Left hindlimb (tissue), 1 donor: ENCODE data around the gene TMEM95.
"Not testable (repeated sequence)": the region's sequence is repeated elsewhere in the genome, so short reads cannot be mapped to it uniquely, and the experiment has no call there.

Experiments used
- DNase-seq: peaks from one replicate; pipeline ENCODE4 v3.0.0-alpha.2; 2018

The TMEM95 gene

DNA sequence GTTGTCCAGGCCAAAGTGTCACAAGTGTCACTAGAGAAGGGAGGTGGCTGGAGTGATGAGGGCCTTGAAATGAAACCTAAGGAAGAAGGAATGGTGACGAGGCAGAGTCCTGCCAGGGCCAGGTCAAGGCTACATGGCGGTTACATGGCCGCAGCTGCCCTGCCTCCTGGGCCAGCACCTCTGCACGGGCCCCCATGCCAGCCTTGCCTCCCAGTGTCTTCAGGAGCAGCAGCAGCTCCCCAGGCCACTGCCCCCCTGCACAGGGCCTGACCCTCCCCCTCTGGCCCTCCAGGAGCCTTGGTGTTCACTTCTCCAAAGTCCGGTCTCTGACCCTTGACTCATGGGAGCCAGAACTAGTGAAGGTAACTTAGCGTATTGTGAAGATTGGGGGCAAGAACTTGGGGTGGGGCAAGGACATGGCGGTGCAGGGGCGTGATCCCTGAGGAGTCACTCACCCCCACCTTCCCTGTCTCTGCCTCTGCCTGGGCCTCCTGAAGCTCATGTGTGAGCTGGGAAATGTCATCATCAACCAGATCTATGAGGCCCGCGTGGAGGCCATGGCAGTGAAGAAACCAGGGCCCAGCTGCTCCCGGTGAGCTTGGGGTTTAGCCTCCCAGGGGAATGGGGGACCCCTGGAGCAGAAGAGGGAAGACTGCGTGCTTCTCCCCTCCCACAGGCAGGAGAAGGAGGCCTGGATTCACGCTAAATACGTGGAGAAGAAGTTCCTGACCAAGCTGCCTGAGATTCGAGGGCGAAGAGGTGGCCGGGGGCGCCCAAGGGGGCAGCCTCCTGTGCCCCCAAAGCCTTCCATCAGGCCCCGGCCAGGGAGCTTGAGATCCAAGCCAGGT, 7.1 kb upstream of the TMEM95 start:
- DNase-seq: no peak

DNA sequence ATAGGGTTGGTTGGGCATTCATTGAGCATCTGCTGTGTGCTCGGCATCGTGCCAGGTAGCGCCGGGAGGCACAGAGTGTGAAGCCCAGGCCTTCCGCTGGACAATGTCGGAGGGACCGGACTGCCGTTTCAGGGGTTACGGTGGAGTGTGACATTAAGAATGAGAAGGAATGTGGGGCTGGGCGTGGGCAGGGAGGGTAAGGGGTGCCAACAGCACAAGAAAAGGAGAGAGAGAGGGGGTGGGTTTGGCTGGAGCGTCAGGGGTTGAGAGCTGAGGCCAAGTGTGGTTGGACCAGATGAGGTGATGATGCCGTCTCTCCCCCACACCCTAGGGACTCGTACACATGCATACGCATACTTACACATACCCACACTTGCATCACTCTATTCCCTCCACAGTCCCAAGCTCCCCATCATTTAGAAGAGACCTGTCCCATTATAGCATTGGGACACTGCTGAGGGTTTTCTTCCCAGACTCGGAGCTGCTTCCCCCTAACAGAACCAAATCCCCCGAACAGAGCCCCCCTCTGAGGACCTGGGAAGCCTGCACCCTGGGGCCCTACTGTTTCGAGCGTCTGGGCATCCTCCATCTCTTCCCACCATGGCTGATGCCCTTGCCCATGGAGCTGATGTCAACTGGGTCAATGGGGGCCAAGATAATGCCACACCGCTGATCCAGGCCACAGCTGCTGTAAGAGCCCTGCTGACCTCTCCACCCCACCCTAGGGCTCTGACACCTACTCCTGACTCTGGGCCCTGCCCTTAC, 6.3 kb upstream of the TMEM95 start:
- no peak for DNase-seq

DNA sequence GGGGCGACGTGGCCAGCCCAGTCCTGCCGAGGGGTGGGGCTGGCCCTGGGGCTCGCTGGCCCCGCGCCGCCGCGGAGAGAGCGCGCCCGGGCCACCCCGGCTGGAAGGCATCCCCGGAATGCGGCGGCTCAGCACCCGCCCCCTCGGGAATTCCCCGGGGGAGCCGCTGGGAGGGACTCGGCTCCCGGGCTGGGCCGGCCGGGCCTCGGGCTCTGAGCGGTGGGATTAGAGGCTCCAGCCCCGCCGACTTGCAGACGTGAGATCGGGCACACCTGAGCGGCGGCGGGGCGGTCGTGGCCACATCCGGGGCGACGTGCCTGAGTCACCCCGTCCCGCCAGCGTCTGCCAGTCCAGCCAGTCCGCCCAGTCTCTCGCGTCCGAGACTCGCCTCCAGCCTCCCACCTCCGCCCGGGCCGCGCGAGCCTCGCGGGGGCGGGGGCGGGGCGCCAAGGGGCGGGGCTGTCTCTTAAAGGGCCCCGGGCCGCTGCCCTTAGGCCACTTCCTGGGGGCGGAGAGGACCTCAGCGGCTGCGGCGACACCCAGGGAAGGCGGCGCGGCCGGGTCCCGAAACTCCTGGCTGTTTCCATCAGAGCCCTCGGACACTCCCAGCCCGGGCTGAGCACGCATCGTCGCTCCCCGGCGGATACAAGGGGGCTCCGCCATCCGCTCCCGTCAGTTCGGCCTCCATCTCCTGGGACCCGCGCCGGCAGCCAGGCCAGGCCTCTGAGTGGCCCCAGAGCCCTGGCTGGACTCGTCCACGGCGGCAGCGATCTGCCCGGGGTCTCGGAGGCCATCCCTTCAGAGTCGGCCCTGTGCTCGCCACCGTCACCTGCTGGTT, 3.1 kb upstream of the TMEM95 start, which contains the start of gene KCTD11:
Gene KCTD11, plus strand, starts transcription at position 498 of the 838 bp plus-strand sequence.
- DNase-seq: peak; percentile 91

DNA sequence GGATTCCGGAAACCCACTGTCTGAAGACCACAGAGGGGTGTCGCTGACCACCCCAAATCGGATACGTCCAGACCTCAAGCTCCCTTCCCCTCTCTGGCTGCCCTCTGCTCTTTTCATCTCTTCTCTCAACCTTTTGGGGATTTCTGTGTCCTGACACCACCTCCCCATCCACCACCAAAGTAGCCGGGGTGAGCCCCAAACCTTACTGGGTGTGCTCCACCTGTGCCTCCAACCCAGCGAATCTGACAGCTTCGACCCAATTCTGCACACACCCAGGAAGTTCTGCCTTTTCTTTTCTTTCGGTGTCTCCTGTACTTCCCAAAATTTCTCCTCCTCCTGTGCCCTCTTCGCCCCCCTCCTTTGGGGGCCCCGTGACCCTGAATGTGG, 2.5 kb upstream of the TMEM95 start:
- DNase-seq: no peak

DNA sequence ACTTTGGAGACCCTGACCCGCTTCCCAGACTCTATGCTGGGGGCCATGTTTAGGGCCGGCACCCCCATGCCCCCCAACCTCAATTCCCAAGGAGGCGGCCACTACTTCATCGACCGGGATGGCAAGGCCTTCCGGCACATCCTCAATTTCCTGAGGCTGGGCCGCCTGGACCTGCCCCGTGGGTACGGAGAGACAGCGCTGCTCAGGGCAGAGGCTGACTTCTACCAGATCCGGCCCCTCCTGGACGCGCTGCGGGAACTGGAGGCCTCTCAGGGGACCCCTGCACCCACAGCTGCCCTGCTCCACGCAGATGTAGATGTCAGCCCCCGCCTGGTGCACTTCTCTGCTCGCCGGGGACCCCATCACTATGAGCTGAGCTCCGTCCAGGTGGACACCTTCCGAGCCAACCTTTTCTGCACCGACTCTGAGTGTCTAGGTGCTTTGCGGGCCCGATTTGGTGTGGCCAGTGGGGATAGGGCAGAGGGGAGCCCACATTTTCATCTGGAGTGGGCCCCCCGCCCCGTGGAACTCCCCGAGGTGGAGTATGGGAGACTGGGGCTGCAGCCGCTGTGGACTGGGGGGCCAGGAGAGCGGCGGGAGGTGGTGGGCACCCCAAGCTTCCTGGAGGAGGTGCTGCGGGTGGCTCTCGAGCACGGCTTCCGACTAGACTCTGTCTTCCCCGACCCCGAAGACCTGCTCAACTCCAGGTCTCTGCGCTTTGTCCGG, 1.9 kb upstream of the TMEM95 start:
- DNase-seq: no peak

DNA sequence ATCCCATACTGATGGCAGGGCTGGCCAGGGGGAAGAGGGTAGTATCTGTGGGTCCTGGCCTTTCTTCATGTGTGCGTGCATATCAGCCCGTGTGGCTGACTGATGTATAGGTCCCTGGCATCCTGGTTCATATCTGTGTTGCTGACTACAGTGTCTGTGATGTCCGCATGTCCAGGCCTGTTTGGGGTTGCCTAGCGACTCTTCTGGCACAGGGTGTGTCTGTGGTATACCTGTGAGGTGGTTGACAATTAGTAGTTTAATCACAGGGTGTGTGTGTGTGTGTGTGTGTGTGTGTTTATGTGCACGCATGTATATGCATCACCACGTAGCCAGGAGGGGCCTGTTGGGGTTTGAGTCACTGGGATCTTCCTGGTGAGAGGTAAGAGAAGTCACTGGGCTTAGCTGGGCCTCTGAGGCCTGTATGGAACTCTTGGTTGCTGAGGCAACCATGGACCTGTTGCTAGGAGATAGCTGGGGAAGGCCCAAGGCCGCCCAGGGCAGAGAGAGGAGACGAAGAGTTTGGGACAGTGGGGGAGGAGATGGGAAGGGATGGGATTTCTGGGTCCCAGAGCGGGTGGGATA, 603 bp upstream of the TMEM95 start:
- DNase-seq: no peak

DNA sequence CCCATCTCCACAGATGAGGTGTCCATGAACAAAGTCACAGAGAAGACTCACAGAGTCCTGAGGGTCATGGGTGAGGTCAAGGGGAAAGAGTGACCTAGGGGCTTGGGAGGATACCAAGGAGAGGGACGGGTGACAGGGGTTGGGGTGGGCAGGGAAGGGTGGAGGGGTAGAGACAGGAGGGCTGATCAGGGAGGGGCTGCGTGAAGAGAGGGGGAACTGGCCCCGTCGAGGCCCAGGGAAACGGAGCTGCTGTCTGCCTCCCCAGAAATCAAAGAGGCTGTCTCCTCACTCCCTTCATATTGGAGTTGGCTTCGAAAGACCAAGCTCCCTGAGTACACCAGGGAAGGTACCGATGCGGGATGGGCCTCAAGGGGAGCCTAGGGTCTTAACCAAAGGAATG, 617 bp downstream of the TMEM95 start:
- no peak for DNase-seq

DNA sequence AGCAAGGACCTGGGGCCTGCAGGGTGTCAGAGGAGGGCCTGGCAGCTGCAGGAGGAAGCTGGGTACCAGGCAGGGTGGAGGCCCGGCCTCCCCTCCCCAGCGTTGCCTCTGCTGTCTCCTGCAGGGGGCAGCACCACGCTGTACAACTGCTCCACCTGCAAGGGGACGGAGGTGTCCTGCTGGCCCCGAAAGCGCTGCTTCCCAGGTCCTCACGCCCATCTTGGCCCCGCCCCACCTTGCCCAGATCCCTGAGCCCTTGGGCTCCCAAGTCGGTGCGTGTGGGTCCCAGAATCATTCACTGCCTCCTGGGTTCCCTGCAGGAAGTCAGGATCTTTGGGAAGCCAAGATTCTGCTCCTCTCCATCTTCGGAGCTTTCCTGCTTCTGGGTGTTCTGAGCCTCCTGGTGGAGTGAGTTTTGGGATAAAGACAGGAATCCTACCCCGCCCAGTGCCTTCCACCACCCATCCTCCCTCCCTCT, 1.2 kb downstream of the TMEM95 start:
- DNase-seq: peak; percentile 83

DNA sequence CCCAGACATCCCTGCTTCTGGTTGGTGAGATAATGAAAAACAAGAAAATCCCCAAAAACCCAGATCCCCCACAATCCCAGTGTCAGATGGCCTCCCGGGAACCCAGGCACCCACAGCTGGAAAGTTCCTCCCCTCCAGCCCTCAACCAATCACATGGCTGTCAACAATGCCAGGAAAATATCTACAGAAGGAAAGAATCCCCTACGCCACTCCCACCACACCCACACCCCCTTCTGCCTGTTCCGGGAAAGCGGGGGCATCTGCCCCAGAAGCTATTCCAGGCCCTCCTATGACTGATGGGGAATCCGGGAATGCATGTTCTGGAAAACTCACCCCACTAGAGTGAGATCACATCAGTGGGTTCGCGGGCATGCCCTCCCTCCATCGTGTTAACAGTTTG, 1.8 kb downstream of the TMEM95 start:
- DNase-seq: peak; percentile 32

DNA sequence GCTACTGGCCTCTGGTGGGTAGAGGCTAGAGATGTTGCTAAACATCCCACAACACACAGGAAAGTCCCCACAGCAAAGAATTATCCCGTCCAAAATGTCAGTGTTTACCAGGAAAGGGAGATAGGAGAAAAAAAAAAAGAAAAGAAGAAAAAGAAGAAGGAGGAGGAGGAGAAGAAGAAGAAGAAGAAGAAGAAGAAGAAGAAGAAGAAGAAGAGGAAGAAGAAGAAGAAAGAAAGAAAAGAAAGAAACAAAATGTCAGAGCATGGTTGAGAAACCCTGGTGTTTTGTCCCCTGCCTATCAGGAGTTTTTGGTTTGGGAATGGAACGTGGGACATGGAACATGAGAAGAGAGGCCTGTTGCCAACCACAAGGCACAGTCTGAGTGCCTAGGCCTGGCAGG, 2.4 kb downstream of the TMEM95 start:
- no peak for DNase-seq

DNA sequence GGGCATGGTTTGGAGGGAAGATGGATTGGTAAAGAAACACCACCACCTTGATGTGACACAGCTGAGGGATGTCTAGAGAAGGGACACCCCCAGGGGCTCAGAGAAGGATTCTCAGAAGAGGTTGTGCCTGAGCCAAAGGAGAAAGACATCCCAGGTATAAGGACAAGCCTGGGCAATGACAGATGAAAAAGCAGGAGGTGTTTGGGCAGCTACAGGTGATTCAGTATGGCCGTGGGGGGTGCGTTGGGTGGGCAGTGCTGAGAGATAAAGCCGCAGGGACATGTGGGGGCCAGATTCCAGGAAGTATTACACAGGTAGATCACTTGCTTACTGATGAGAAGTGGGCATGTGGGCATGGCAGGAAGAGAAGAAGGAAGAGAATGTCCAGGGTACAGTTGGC, 7.0 kb downstream of the TMEM95 start:
- DNase-seq: no peak

DNA sequence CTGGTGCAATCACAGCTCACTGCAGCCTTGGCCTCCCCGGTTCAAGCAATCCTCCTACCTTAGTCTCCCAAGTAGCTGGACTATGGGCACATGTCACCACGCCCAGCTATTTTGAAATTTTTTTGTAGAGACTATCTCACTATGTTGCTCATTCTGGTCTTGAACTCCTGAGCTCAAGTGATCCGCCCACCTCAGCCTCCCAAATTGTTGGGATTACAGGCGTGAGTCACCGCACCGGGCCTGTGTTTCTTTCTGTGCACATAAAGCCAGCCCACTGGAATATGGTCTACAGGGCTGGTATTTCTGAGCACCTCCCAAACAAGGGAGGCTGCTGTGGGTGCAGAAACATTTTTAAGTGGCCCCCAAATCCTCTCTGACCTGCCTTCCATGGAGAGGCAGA, 8.4 kb downstream of the TMEM95 start:
- DNase-seq: no peak

DNA sequence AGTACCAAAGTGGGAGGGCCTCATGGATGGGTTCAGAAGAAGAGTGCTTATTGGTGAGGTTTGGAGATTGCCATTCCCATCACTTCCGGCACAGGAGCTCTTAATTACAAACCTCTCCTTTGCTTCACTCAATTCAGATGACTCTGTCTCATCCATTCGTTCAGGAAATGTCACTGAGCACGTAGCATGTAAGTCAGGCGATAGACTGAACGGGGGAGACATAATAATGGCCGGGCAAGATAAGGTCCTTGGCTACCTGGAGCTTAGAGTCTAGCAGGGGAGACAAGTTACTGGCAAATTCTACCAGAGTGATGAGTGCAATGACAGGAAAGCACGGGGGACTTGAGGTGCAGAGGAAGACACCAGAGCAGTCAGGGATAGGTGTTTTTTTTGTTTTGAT, 11.0 kb downstream of the TMEM95 start:
- not testable (repeated sequence) for DNase-seq

DNA sequence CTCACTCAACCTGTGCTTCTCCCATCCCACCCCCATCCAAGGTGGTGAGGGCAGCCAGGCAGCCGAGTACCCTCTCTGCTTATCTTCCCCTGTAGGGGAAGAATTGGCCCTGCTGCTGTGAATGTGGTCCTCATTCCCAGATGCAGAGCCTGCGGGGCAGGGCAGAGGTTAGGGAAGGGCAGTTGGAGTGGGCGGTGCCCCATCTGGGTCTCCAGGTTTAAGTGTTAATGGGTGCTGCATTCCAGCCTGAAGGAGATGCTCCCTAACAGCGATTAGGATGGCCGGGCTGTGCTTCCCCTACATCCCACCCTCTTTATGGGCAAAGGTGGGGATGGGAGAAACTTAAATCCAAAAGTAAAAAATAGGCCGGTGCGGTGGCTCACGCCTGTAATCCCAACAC, 12.1 kb downstream of the TMEM95 start:
- DNase-seq: no peak

DNA sequence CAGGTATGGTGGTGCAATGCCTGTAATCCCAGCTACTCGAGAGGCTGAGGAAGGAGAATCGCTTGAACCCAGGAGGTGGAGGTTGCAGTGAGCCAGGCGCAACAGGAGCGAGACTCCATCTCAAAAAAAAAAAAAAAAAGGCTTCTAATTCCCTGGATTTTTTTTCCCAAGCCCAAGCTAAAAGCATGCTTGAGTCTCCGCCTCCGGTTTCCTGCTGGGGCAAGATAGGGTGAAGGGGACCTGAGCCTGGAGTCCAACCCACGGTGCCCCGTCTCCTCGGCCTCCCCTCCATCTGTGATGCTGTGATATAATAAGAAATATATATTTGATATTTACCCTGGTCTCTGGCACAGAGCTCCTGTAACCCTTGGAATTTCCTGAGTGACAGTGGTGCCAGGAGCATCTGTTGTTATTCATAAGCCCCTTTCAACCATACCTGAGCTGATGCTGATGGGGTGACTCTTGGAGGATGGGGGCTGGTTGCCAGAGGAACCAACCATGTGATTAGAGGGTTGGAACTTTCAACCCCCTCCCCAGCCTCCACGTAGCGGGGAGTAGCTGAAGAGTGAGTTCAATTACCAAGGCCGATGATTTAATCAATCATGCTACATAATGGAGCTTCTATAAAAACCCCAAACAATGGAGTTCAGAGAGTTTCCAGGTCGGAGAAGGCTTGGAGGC, 13.1 kb downstream of the TMEM95 start:
- DNase-seq: no peak

DNA sequence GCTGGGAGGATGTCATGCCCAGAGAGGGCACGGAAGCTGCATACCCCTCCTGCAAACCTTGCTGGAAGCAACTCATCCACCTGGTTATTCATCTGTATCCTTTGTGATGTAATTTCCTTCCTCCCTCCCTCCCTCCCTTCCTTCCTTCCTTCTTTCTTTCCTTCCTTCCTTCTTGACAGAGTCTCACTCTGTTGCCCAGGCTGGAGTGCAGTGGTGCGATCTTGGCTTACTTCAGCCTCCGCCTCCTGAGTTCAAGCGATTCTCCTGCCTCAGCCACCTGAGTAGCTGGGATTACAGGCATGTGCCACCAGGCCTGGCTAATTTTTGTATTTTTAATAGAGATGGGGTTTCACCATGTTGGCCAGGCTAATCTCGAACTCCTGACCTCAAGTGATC, 13.6 kb downstream of the TMEM95 start:
- DNase-seq: not testable (repeated sequence)

DNA sequence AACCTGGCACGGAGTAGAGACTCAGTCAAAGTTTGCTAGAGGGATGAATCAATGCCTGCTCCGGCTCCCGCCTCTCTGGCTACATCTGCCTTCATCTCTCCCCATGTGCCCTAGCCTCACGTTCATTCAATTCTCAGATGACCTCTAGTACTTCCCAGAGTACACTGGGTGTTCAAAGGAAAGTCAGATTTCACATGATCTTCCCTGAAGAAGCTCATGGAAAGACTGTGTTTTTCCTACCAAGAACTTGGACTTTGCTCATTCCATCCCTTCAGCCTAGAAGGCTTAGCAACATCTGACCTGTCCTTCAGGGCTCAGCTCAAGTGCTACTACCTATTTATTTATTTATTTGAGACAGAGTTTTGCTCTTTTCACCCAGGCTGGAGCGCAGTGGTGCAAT, 14.9 kb downstream of the TMEM95 start:
- DNase-seq: no peak

DNA sequence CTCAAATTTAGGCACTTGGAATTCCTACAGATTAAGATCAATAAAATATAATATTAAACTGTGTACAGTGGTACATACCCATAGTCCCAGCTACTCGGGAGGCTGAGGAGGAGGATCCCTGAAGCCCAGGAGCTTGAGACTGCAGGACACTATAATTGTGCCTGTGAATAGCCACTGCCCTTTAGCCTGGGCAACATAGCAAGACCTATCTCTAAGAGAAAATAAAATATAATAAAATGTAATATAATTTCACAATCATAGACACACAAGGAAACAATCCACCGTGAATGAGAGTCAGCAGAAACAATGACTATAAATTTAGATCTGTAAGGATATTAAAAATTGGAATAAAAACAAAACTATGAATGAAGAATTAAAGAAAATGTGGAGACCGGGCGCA, 15.9 kb downstream of the TMEM95 start:
- DNase-seq: no peak

DNA sequence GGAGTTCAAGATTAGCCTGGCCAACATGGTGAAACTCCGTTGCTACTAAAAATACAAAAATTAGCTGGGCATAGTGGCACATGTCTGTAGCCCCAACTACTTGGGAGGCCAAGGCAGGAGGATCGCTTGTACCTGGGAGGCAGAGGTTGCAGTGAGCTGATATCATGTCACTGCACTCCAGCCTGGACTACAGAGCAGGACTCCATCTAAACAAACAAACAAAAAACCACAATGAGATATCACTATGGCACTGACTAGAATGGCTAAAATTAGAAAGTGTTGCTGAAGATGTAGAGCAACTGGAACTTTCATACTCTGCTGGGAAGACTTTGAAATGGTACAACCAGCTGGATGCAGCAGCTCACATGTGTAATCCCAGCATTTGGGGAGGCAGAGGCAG, 19.4 kb downstream of the TMEM95 start:
- no peak for DNase-seq

DNA sequence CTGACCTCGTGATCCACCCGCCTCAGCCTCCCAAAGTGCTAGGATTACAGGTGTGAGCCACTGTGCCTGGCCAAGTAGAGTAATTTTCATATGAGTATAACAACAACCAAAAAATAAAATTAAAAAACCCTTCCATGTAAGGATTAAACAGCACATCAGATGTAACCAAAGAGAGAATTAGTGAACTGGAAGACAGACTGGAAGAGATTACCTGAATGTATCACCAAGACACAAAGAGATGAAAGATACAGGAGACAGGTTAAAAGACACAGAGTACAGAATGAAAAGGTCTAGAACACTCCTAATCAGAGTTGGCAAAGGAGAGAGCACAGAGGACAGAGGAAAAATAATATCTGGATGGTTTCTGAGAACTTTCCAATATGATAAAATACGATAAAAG, 24.2 kb downstream of the TMEM95 start:
- DNase-seq: no peak

DNA sequence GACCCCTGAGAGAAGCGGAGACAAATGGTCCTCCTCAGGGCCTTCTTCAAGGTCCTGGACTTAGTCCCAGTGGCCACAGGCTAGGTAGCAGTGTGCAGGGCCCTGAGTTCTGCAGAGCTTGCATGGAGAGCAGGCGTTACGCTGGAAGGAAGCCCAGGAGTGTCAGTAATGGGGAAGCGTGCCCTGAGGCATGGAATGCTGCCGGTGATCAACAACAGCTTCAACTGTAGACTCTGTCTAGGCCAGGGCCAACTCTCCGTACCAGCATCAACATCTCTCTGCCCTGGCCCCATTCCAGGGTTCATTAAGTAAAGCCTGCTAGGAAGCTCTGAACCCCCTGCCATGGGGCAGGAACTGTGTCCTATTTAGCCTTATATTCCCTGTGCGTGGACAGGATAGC, 25.4 kb downstream of the TMEM95 start:
- DNase-seq: peak; percentile 64
